ENCODE results near the gene SUPT20HL2. TPM values are rescaled to one million over a fixed set of nuclear protein-coding genes. Genes with fewer than 3 reads are reported as not detected.

The SUPT20HL2 gene
- total RNA-seq, 1 experiment from 2014 or later: not detected

DNA sequence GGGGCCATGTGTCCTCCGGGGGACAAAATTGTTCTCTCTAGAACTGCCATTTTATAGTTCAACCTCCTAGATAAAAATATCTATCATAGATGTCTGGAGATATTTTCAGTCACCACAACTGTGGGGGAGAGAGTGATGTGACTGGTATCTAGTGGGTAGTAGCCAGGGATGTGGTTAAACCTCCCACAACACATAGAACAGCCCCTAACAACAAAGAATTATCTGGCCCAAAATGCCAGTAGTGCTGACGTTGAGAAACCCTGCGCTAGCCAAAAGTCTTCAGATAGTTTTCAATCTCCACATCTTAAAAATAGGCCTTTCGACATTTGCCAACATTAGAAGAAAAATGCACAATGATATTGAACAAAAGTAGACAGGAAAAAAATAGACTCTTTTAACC, 19.0 kb upstream of the SUPT20HL2 start:
- ATAC-seq (no peak), DNase-seq (ENCODE audit: low spot score) (no peak)
- TF ChIP-seq TP53 (CRISPR knock-in tag; IDR thresholded peaks at IDR 0.05) (no peak), RELA (CRISPR knock-in tag; IDR thresholded peaks at IDR 0.05; ENCODE audit: borderline replicate concordance) (no peak), TEAD1 (CRISPR knock-in tag; IDR thresholded peaks at IDR 0.05) (no peak), CREM (CRISPR knock-in tag; IDR thresholded peaks at IDR 0.05) (no peak), JAZF1 (CRISPR knock-in tag; IDR thresholded peaks at IDR 0.05) (no peak), CBFB (CRISPR knock-in tag; IDR thresholded peaks at IDR 0.05; ENCODE audit: low read depth) (no peak), NFATC4 (CRISPR knock-in tag; IDR thresholded peaks at IDR 0.05) (no peak), SMAD4 (CRISPR knock-in tag; IDR thresholded peaks at IDR 0.05) (no peak), KAT7 (CRISPR knock-in tag; IDR thresholded peaks at IDR 0.05; ENCODE audit: borderline replicate concordance) (no peak), SMAD3 (CRISPR knock-in tag; IDR thresholded peaks at IDR 0.05; ENCODE audit: borderline replicate concordance) (no peak), FOXP1 (CRISPR knock-in tag; IDR thresholded peaks at IDR 0.05; ENCODE audit: borderline replicate concordance) (no peak), MYBL2 (CRISPR knock-in tag; IDR thresholded peaks at IDR 0.05) (no peak), ZNF281 (CRISPR knock-in tag; IDR thresholded peaks at IDR 0.05) (no peak)
- TF ChIP-seq, protein P1, sequence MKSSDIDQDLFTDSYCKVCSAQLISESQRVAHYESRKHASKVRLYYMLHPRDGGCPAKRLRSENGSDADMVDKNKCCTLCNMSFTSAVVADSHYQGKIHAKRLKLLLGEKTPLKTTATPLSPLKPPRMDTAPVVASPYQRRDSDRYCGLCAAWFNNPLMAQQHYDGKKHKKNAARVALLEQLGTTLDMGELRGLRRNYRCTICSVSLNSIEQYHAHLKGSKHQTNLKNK (CRISPR knock-in tag; IDR thresholded peaks at IDR 0.05): no peak
- TF ChIP-seq, protein P2, sequence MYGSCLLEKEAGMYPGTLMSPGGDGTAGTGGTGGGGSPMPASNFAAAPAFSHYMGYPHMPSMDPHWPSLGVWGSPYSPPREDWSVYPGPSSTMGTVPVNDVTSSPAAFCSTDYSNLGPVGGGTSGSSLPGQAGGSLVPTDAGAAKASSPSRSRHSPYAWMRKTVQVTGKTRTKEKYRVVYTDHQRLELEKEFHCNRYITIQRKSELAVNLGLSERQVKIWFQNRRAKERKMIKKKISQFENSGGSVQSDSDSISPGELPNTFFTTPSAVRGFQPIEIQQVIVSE (CRISPR knock-in tag; IDR thresholded peaks at IDR 0.05; ENCODE audit: borderline replicate concordance): no peak
- TF ChIP-seq, protein P3, sequence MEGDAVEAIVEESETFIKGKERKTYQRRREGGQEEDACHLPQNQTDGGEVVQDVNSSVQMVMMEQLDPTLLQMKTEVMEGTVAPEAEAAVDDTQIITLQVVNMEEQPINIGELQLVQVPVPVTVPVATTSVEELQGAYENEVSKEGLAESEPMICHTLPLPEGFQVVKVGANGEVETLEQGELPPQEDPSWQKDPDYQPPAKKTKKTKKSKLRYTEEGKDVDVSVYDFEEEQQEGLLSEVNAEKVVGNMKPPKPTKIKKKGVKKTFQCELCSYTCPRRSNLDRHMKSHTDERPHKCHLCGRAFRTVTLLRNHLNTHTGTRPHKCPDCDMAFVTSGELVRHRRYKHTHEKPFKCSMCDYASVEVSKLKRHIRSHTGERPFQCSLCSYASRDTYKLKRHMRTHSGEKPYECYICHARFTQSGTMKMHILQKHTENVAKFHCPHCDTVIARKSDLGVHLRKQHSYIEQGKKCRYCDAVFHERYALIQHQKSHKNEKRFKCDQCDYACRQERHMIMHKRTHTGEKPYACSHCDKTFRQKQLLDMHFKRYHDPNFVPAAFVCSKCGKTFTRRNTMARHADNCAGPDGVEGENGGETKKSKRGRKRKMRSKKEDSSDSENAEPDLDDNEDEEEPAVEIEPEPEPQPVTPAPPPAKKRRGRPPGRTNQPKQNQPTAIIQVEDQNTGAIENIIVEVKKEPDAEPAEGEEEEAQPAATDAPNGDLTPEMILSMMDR (IDR thresholded peaks at IDR 0.05): no peak
- TF ChIP-seq, protein P4, sequence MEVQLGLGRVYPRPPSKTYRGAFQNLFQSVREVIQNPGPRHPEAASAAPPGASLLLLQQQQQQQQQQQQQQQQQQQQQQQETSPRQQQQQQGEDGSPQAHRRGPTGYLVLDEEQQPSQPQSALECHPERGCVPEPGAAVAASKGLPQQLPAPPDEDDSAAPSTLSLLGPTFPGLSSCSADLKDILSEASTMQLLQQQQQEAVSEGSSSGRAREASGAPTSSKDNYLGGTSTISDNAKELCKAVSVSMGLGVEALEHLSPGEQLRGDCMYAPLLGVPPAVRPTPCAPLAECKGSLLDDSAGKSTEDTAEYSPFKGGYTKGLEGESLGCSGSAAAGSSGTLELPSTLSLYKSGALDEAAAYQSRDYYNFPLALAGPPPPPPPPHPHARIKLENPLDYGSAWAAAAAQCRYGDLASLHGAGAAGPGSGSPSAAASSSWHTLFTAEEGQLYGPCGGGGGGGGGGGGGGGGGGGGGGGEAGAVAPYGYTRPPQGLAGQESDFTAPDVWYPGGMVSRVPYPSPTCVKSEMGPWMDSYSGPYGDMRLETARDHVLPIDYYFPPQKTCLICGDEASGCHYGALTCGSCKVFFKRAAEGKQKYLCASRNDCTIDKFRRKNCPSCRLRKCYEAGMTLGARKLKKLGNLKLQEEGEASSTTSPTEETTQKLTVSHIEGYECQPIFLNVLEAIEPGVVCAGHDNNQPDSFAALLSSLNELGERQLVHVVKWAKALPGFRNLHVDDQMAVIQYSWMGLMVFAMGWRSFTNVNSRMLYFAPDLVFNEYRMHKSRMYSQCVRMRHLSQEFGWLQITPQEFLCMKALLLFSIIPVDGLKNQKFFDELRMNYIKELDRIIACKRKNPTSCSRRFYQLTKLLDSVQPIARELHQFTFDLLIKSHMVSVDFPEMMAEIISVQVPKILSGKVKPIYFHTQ (CRISPR knock-in tag; IDR thresholded peaks at IDR 0.05): no peak
- TF ChIP-seq, protein P5, sequence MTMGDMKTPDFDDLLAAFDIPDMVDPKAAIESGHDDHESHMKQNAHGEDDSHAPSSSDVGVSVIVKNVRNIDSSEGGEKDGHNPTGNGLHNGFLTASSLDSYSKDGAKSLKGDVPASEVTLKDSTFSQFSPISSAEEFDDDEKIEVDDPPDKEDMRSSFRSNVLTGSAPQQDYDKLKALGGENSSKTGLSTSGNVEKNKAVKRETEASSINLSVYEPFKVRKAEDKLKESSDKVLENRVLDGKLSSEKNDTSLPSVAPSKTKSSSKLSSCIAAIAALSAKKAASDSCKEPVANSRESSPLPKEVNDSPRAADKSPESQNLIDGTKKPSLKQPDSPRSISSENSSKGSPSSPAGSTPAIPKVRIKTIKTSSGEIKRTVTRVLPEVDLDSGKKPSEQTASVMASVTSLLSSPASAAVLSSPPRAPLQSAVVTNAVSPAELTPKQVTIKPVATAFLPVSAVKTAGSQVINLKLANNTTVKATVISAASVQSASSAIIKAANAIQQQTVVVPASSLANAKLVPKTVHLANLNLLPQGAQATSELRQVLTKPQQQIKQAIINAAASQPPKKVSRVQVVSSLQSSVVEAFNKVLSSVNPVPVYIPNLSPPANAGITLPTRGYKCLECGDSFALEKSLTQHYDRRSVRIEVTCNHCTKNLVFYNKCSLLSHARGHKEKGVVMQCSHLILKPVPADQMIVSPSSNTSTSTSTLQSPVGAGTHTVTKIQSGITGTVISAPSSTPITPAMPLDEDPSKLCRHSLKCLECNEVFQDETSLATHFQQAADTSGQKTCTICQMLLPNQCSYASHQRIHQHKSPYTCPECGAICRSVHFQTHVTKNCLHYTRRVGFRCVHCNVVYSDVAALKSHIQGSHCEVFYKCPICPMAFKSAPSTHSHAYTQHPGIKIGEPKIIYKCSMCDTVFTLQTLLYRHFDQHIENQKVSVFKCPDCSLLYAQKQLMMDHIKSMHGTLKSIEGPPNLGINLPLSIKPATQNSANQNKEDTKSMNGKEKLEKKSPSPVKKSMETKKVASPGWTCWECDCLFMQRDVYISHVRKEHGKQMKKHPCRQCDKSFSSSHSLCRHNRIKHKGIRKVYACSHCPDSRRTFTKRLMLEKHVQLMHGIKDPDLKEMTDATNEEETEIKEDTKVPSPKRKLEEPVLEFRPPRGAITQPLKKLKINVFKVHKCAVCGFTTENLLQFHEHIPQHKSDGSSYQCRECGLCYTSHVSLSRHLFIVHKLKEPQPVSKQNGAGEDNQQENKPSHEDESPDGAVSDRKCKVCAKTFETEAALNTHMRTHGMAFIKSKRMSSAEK (CRISPR knock-in tag; IDR thresholded peaks at IDR 0.05; ENCODE audit: borderline replicate concordance): no peak
- H3K4me1 Mint-ChIP-seq: no peaks in the 10 kb centered on the region
- no peak overlapping the region for H3K4me3 Mint-ChIP-seq
- POLR2A ChIA-PET: no interaction called here
- peaks cover 7% of the 10 kb centered on the region for H3K9me3 Mint-ChIP-seq
- no peaks in the 10 kb centered on the region for H3K27me3 Mint-ChIP-seq (ENCODE audit: low read depth)
- H3K27ac Mint-ChIP-seq: no peak overlapping the region
- H3K36me3 Mint-ChIP-seq: no peaks in the 10 kb centered on the region
- CTCF ChIA-PET: no interaction called here

Measured in WTC11 (cell line).